GM04504 (cell line): ENCODE results near the gene SPON2.

Source experiments
- DNase-seq: peaks from one replicate; pipeline ENCODE4 v3.0.0-alpha.2; 2012; ENCODE audit warnings: low read depth

Gene SPON2

DNA sequence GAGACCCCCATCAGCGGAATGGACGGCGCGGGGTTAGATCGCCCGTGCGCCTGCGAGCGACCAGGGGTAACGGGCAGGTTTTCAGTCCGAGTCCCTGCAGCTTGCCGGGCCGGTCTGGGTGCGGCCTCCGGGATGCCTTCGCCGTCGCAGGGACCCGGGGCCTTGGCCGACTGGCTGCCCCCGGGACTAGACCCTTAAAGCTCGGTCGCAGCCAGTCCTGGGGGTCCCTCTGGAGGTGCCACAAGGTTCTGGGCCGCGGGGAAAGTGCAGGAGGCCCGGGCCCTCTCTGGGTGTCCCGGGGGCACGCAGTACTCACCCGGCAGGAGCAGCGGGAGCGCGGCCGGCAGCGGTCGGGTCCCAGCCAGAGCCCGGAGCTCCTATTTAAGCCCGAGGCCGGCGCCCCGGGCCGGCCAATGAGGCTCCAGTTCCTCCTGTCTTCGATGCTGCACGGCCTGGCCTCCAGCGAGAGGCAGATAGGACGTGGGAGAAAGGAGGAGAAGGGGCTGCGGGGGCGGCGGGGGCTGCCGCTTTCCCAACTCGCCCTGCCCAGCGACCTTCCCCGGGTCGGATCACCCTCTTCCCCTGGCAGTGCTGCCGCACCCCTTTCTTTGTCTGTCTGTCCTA lies at the start of gene SPON2:
Gene SPON2 (minus strand): TSS at position 356 of the 624 bp plus-strand sequence.
- no peak for DNase-seq

DNA sequence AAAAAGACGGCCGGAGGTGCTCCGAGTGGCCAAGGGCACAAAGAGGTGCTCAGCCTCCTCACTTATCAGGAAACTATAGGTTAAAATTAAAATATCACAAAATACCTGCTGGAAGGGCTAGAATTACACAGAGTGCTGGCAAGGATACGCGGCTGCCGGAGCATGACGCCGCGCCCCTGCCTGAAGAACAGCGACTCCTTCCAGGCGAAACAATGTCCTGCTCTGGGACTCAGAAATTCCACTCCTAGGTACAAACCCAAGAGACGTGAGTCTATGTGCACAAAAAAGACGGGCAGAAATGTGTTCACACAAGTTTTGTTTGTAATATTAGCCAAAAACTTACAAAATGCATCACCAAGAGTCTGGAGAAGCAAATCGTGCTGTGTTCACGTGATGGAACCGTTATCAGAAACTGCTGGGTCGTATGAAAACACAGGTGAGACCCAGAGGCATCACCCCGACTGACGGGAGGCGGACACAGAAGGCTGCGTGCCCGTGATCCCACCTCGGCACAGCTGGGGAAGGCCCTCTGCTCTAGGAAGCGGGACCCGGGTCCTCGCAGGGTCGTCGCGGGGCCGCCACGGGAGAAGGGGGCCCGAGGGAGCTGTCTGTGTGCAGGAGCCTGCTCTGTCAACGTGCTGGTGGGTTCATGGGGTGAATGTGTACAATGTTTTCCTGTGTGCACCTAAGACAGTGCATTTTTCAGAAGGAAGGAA lies 48.9 kb upstream of the SPON2 start:
- DNase-seq, result no peak

DNA sequence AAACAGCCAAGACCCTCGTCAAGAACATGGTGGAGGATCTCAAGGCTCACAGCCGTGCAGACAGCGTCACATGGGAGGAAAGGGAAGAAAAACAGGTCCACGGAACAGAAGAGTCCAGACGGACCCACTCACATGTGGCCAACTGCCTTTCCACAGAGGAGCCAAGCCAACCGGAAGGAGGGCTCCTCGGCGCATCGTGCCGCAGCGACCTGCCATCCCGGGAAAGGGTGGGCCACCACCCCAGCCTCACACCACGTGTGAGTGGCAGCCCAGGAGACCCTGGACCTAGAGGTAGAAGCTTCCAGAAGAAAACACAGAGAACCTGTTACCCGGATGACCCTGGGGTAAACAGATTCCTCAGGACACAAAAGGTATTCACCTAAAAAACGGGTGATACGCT lies 48.2 kb upstream of the SPON2 start:
- no peak for DNase-seq

DNA sequence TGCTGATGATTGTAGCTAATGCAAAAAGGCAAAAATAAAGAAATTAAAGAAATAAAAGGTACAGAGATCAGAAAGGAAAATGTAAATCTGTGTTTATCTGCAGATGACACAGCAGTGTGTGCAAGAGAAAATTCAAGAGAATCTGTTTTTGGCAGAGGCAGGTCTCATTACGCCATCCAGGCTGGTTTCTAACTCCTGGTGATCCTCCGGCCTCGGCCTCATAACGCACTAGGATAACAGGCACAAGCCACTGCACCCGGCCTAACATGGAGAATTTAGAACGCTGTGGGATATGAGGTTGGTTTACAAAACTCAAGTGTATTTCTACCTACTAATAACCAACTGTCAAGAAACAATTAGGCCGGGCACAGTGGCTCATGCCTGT lies 47.2 kb upstream of the SPON2 start:
- DNase-seq, result no peak

DNA sequence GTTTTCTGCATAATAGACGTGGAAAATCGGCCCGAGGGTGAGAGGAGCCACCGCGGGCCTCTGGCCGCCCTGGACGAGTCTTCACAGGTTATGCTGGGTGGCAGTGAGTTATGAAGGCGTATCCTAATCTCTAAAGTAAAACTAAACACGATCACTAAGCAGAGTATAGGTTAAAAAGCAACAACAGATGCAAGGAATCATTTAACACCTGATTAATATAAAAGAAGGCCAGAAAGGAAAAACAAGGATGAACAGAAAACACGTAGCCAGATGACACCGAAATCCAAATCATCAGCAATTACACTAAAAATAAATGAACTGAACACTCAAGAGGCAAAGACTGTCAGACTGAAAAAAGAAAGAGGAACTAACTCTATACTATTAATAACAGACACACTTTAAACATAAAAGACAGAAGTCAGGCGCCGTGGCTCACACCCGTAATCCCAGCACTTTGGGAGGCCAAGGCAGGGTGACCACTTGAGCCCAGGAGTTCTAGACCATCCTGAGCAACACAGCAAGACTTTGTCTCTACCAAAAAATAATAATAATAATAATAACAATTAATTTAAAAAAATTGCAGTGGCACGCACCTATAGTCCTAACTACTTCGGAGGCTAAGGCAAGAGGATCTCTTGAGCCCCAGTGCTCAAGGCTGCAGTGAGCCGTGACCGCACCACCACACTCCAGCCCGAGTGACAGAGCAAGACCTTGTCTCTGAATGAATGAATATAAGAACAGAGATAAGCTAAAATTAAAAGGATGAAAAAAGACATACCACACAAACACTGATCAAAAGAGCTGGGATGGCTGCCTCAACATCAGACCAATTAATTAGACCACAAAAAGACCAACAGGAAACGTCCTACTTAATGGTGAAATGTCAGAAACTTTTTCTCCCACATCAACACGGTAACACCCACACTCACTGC lies 46.5 kb upstream of the SPON2 start:
- DNase-seq, result no peak

DNA sequence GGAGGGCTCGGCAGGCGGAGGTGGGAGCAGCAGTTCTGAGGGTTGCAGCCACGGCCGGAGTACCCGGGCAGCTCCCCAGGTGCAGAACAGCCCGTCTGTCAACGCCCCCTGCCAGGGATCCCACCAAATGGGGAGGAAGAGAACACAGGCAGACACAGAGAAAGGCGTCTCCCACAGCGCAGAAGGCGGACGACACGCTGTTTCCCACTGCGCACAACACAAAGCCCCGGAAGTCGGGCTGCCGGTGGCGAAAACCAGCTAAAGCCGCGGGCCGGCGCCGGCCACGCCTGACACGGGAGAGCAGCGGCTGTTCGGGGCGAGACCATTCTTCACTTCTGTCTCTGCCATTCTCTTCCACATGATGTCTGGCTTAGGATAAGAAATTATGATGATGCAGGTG lies 45.0 kb upstream of the SPON2 start:
- DNase-seq, result no peak

DNA sequence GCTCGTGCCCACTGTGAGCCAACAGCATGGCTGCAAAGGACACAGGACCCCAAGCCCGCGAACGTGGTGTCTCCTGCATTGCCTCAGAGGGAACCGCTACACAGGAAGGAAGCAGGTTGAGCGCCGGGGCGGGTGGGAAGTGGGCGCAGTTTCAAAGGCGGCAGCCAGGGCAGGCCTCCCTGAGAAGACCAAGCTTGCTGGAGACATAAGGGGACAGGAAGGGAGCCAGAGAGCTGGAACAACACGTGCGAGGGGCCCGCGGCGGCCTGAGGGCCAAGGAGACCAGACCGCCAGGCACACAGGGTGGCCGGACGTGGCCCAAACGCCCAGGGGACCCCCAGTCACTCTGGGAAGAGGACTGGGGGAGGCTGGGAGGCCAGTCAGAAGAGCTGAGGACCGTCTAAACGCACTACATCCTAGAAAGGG lies 44.5 kb upstream of the SPON2 start:
- DNase-seq, result no peak

DNA sequence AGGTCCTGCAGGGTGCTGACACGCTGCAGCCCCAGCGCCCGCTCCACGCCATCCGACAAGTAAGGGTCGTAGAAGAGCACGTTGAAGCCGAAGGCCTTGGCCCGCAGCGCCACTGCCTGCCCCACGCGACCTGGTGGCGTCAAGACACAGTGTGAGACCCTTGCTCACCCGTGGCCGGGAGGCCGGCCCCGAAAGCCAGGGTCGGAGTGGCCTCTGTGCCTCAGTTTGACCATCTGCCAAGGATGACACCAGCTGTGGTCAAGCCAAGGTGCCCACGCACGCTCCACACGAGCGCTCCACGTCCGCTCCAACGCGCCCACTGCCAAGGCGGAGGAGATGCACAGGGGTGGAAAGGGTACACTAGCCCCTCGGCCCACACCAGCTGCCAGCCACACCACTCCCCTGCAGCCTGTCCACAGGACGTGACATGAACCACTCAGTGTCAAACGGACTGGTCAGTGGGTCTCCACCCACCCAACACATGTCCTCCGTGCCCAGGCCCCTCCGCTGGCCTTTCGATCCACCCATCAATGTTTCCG lies 43.8 kb upstream of the SPON2 start:
- no peak for DNase-seq

DNA sequence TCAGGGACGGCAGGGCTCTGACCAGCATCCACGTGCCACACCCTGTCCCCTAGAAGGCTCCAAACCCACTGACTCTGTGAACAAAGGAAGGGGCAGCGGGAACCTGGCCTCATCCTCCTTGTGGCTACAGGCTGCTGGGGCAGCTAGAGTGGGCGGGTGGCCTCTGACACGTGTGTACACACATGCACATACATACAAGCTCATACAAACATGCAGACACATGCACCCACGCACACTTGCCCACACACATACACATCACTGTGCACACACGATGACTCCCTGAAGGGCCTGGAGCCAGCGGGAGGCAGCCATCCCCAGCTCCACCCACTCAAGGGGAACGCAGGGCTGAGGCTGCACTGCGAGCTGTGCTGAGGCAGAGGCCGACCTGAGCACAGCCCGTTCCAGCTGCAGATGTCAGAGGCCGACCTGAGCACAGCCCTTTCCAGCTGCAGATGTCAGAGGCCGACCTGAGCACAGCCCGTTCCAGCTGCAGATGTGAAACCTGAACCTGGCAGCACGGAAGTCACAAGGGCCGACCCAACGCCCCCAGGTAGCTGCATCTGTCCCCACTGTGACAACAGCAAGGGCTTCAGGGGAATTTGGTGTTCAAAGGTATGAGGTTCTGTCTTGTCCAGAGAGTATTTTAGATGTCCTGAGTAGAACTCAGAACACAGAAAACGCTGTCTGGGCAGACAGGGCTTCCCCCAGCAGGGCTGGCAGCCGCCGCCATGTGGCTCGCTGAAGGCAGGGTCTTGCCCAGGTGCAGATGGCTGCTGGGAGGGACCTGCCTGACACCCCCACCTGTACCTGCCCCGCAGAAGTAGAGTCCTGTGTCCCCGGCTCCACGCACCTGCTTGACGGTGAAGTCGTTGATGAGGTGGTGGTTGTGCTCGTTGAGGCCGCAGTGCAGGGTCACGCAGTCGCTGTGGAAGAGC lies 43.0 kb upstream of the SPON2 start:
- no peak for DNase-seq

DNA sequence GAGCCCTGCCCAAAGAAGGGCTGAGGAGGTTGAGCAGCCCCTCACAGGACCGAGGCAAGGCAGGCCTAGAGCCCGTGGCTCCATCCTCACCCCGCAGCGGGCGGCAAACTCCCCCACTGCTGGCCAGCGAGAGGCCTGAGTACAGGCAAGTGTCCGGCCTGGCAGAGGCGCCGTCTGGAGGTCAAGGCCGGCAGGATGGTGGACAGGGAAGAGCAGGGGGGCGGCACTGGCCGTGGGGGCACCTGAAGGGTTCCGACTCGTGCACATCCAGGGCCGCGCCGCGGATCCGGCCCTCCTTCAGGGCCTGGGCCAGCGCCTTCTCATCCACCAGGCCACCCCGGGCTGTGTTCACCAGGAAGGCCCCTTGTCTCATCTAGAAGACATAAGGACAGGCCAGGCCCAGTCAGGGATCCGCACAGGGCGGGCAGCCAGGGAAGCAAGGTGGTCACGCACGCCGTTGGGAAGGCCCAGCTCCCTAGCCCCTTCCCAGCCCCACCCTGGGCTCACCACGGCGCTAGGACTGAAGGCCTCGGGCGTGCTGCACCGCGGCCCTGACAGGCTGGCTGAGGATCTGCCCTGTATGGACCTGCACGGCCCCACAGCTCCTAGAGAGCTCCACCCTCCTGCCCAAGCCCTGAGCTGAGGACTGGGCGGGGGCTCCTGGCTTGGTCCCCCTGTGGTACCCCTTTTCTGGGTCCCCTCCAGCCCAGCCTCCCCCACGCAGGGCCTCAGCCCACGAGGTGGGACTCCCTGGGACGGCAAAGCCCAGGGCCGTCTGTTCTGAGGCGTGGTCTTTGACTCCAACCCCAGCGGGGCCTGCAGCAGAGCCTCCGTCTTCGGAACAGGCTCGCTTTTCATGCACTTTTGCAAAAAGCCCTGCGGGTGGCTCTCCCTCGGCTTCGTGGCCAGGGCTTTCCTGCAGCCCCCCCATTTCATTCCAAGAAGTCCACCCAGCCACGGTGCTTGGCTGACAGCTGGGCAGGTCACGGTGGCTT lies 42.0 kb upstream of the SPON2 start:
- no peak for DNase-seq

DNA sequence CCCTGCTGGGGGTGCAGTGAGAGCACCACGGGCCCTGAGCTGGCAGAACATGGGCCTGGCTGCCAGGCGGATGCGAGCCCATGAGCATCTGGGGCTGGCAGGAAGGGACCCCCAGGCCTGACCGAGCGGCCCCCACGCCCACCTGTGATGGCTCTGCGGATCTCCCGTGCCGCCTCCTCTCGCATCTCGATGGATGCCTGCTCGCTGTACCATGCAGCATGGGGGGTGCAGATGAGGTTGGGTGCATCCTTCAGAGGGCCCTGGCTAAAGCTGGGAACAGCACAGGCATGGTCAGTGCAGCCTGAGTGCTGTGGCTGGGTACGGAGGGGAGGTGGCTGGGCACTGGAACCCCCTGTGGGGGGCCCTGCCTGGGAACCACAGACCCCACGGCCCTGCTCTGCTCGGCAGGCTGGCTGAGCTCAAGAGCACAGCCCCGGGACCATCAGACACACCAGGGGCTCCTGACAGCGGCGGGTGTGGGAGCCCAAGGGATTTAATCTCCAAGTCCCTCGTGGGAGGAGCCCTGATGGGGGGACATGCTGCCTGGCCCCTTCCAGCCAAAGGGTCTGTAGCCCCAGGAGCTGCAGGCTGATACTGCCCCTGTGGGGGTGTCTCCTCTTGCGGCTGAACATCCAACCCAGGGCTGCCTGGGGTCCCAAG lies 41.1 kb upstream of the SPON2 start:
- no peak for DNase-seq

DNA sequence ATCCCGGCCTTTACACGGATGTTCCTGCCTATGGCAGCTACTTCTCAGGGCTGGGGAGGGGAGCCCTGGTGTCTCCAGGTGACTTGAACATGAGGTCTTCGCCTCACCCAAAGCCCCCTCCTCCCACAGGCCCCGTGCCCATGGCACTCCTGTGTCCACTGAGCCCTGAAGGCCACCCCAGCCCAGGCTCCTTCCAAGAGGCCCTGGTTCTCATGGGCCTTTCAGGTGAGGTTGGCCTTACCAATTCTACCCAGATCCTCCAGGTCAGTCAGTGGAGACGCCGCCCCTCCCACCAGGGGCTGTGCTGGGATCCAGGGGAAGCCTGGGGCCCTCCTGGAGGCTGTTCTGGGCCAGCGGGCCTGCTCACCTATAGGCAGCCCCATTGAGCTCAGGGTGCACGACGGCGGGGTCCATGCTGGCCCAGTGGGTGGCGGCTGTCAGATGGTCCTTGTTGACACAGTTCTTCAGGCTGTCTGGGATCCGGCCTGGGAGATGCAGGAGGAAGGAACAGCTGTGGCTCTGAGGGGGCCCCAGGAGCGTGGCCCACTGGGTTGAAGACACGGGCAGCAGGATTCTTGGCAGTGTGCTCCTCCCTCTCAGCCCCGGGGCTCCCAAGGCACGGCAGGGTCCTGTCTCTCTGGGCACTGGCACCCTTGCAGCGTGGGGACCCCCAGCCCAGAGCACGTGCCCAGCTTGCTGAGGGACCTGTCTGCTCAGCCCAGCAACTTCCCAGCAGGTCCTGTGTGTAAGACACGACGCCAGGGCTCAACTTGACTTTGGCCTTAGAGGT lies 40.4 kb upstream of the SPON2 start:
- no peak for DNase-seq

DNA sequence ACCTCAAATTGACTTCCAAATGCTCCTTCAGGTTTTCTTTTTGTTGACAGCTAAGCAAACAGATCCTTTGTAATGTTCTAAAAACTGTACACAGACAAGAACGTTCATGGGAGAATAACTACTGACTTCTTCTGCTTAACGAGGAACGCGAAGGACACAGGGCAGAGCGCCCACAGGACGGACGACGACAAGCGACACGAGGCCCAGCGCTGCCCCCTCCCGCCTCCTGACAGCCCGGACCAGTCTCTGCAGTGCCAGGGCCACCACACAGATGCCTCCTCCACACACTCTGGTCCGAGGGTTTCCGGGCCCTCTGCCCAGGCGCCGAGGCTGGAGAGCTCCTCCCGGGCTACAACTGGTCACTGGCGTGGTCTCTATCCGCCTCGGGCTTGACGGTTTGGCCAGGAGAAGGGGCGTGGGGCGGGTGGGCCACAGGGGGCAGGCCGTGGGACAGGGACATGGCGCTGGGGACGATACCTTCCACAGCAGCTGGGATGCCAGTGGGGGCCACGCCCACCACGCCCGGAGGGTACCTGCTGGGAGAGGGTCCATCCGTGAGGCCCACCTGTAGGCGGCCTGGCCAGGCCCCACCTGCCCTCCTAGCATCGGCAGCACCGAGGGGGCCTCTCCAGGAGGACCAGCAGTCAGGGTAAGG lies 39.6 kb upstream of the SPON2 start:
- DNase-seq, result no peak

DNA sequence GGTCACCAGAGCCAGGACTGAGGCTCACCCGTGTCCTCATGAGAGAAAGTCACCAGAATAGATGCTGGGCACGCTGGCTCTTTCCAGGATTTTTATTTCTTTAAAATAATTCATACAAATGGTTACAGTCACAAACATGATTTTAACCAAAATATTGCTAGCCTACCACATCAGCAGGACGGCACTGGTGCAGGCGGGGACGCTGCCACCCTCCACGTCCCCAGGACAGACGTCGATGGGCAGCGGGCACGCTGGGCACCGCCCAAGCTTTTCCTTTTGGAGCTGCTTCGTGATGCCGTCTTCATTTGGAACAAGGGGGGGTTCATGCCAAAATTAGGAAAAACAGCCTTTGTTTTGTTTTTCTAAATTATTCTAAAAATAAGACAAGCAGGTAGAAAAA lies 39.0 kb upstream of the SPON2 start:
- DNase-seq, result no peak

DNA sequence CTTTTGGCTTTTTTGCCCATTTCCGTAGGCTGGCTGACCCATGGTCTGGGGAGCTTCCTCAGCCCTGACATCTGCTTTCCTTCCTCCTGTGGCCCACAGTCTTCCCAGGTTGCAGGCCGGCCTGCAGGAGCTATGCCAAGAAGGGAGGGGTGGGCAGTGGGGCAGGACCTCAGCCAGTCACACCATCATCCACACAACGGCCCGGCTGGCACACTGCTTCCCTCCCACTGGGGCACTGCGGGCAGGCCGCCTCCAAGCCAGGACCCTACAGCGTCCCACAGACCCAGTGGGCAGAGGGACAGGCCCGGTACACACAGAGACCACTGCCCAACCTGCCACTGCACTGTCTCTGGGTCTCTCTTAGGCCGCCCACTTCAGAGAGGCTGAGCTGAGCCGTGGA lies 38.6 kb upstream of the SPON2 start:
- DNase-seq, result no peak

DNA sequence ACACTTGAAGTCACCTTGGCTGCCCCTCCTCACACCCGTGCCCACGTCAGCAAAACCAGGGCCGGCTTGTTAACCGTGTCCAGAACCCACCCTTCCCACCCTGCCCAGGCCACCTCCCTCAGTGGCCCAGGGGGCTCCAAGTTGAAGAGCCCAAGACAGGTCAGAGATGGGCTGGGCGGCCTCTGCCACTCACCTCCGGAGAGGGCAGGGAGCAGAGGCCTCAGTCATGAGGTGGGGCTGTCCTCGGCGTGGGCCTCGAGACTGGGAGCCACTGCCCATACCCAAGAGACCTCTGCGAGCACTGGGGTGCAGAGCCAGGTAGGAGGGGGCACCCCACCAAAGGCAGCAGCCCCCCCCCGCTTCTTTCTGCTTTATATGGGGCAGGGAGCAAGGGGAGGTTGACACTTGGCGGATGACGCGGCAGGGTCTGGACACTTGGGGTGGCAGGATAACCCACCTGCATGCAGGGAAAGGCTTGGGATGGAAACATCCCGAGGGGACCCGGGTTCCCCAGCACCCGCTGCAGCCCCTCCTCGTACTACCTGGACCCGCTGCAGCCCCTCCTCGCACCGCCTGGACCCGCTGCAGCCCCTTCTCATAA lies 38.0 kb upstream of the SPON2 start:
- DNase-seq, result no peak

DNA sequence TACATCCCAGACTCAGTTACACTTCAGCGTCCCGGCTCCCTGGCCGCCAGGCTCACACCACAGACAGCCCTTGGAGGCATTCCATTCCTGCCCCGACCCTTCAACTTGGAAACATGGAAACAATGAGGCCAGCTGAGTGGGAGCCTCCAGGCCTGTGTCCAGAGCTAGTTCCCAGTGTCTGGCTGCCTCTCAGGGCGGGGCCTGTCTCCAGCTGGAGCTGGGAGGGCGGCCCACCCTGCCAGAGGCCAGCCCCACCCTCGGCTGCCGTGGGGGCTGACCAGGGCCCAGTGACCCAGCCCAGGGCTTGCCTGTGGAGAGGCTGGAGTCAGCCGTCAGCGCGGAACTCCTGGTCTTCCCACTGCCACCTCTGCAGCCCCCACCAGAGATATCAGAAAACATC lies 37.4 kb upstream of the SPON2 start:
- no peak for DNase-seq
